Heart left ventricle (tissue), 16 donors: ENCODE data around the gene TNFRSF8. TPM values are rescaled to one million over a fixed set of nuclear protein-coding genes. Genes with fewer than 3 reads are reported as not detected.

Experiments
- ATAC-seq, 4 donors: fragments of 200-7000 bp; cut with Tn5 transposase; one replicate each; pipeline ENCODE4 v1.9.1; 2020 to 2022; ENCODE audit warnings: moderate library complexity in 4 of 4, mild to moderate bottlenecking in 3 of 4, moderate number of reproducible peaks in 1 of 4
- DNase-seq, 5 donors: peaks; one replicate each; pipeline ENCODE4 v3.0.0-alpha.2; 2020
- H3K27ac ChIP-seq, 12 donors: fragments of 200-600 bp; sonication (generic) in 4 of 12; one replicate each; pipeline versions ENCODE4 v1.5.0 to v1.8.0; 2016 to 2022; ENCODE audit warnings: mild to moderate bottlenecking in 2 of 12
- H3K27me3 ChIP-seq, 9 donors: fragments of 200-600 bp; sonication (generic) in 2 of 9; one replicate each; pipeline versions ENCODE4 v1.5.1 to v1.8.0; 2016 to 2022; ENCODE audit warnings: mild to moderate bottlenecking in 3 of 9
- H3K36me3 ChIP-seq, 9 donors: fragments of 200-600 bp; sonication (generic) in 2 of 9; one replicate each; pipeline versions ENCODE4 v1.5.0 to v1.8.0; 2018 to 2022; ENCODE audit warnings: mild to moderate bottlenecking in 2 of 9
- H3K4me1 ChIP-seq, 12 donors: fragments of 200-600 bp; sonication (generic) in 4 of 12; one replicate each; pipeline versions ENCODE4 v1.5.0 to v1.8.0; 2016 to 2022; ENCODE audit warnings: mild to moderate bottlenecking in 3 of 12
- H3K4me3 ChIP-seq, 12 donors: fragments of 200-600 bp; sonication (generic) in 4 of 12; one replicate each; pipeline versions ENCODE4 v1.5.0 to v1.8.0; 2017 to 2022; ENCODE audit warnings: mild to moderate bottlenecking in 9 of 12, moderate library complexity in 4 of 12
- H3K9me3 ChIP-seq, 12 donors: fragments of 200-600 bp; sonication (generic) in 4 of 12; one replicate each; pipeline versions ENCODE4 v1.5.0 to v1.8.0; 2016 to 2022; ENCODE audit warnings: mild to moderate bottlenecking in 1 of 12
- POLR2A ChIP-seq, 2 donors: fragments of 450-650 bp; IDR thresholded peaks; one replicate each; pipeline ENCODE4 v1.6.1; 2017; ENCODE audit warnings: antibody characterized with exemption in 2 of 2, mild to moderate bottlenecking in 2 of 2, moderate library complexity in 2 of 2
- WGBS, 4 donors: extraction: QIAGEN DNeasy Blood & Tissue Kit in 2 of 4; methylation state at CpG; one replicate each; pipeline versions ENCODE4 v1.1.5 to v1.1.7; 2013 to 2018; 5-methylcytosine and 5-hydroxymethylcytosine counted together
- intact Hi-C, 10 donors: fragments of 100-400 bp; cut with DNase I; formaldehyde crosslinking; loops; one replicate each; pipeline versions ENCODE4 v1.11.1 to v1.14.2; 2022
- polyA plus RNA-seq, 2 donors: library from polyadenylated mRNA; stranded (reverse); fragments of 200-250 nt; gene quantifications; one replicate each; pipeline ENCODE4 v1.2.3, GENCODE V29; 2013
- total RNA-seq, 9 donors: library from RNA; depleted of rRNA in 2 of 9; stranded (reverse); fragments of >200 nt in 2 of 9; fragmentation: NEBNext Ultra II Directional in 3 of 9; extraction: Animal tissue kit (Norgen Biotek cat#: 25700) in 3 of 9; gene quantifications; one replicate each; pipeline versions ENCODE4 v1.1.0 to v1.2.4, GENCODE V29; 2016 to 2023
- TF ChIP-seq, protein P1 (sequence below), 12 donors: fragments of 200-600 bp; sonication (generic) in 4 of 12; IDR thresholded peaks; one replicate each; pipeline versions ENCODE4 v1.5.0 to v1.8.0; 2018 to 2022; ENCODE audit warnings: antibody characterized with exemption in 12 of 12, mild to moderate bottlenecking in 5 of 12
- donor health status: ischemic (EF 13 %, LVEDD 7.1; RV severe dilation, severe dysfunction).
- donor health status: healthy with polysubstance abuse.
- donor health status: DM: no; HTN: yes; CAD: no.
- donor health status: DM: no; HTN: no; CAD: no.
- donor health status: ischemic (EF 25% LVEDD 6.9; RV normal size, moderate dysfunction).
- donor health status: ischemic (EF 25% LVEDD 5.7; RV mildly dilated, moderate dysfunction).
- donor health status: healthy.
- donor health status: DM: yes; HTN: yes; CAD: no.
- donor health status: ischemic (EF 35%, LVEDD 5.7; RV mildly dilated, moderate dysfunction).
- donor health status: nonischemic (EF 11% LVEDD 7.7; RV severe dilation, severe dysfunction).
- donor health status: DM: yes; HTN: yes; CAD: no.
- donor health status: PGD.
- donor health status: ischemic (EF 29% LVEDD 5.4; RV normal size, mild dysfunction).
- donor health status: nonischemic (EF 23%, LVEDD 6.1; RV moderate dilation, normal function).

Gene TNFRSF8
- total and polyA plus RNA-seq, 11 donors, result 0.51 to 4.5 (median 0.76) TPM

DNA sequence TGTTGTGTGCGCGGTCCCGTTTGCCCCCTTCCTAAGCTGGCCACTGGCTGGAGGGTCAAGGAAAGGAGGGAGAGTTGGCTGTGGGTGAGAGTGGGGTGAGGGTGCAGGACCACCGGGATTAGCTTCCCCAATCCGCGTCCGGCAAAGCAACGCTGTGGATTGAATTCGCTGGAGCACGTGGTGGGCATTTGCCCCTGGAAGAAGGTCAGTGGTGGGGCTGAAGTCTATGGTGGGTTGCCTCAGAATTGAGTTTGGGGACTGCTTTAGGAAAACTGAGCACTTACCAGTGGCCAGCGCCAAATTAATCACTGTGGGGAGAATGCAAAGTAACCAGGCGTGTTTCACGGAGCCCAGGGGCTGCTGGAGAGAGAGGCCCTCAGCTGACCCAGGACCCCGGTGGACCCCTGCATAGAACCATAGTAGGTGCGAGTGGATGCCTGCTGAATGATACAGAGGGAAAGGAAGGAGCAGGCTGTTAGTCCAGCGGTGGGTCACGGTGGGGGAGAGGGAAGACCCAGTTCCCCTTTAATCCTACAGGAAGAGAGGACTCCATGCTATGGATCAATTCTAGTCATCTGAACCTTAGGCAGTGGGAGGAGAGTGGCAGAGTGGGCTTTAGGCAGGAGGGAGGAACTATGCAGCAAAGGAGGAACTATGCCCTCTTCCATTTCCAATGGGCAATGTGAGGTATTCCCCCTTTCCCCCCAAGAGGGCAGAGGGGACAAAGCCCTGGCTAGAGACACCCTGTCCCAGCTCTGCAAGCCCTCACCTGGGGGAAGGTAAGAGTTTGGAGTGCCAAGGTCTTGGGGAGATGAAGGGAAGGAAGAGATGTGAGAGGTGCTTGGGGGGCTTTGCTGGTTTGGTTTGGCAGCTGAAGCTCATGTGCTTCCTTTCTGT is 1.2 kb downstream of the TNFRSF8 start:
- peaks cover 16 to 61% (median 50%) of the 10 kb centered on the region in 9 donors for H3K27me3 ChIP-seq
- H3K4me1 ChIP-seq, result peaks cover 0 to 17% (median 8%) of the 10 kb centered on the region in 12 donors
- ATAC-seq (no peak), DNase-seq (no peak)
- intact Hi-C loops, result no loop called here
- no peak for TF ChIP-seq POLR2A (IDR thresholded peaks at IDR 0.05)
- TF ChIP-seq, protein P1, sequence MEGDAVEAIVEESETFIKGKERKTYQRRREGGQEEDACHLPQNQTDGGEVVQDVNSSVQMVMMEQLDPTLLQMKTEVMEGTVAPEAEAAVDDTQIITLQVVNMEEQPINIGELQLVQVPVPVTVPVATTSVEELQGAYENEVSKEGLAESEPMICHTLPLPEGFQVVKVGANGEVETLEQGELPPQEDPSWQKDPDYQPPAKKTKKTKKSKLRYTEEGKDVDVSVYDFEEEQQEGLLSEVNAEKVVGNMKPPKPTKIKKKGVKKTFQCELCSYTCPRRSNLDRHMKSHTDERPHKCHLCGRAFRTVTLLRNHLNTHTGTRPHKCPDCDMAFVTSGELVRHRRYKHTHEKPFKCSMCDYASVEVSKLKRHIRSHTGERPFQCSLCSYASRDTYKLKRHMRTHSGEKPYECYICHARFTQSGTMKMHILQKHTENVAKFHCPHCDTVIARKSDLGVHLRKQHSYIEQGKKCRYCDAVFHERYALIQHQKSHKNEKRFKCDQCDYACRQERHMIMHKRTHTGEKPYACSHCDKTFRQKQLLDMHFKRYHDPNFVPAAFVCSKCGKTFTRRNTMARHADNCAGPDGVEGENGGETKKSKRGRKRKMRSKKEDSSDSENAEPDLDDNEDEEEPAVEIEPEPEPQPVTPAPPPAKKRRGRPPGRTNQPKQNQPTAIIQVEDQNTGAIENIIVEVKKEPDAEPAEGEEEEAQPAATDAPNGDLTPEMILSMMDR (IDR thresholded peaks at IDR 0.05), result no peak
- WGBS, 4 donors, result 20 to 32% (median 23%) methylated on average over 14 to 17 of the region's 17 CpGs
- no peak overlapping the region for H3K27ac ChIP-seq
- peaks cover 0 to 4% (median 0%) of the 10 kb centered on the region in 12 donors for H3K9me3 ChIP-seq
- no peaks in the 10 kb centered on the region for H3K36me3 ChIP-seq
- H3K4me3 ChIP-seq, result no peak overlapping the region

GRCh38 chr1:12065872-12066271 is 2.8 kb downstream of the TNFRSF8 start:
- peaks cover 0 to 17% (median 8%) of the 10 kb centered on the region in 12 donors for H3K4me1 ChIP-seq
- H3K9me3 ChIP-seq, result no peaks in the 10 kb centered on the region
- intact Hi-C loops, result no loop called here
- H3K4me3 ChIP-seq, result no peak overlapping the region
- H3K27ac ChIP-seq, result no peak overlapping the region
- TF ChIP-seq, protein P1 (IDR thresholded peaks at IDR 0.05), result no peak
- TF ChIP-seq POLR2A (IDR thresholded peaks at IDR 0.05), result no peak
- peaks cover 16 to 64% (median 52%) of the 10 kb centered on the region in 9 donors for H3K27me3 ChIP-seq
- DNase-seq (peak in 1 of 5 donors; percentile 5), ATAC-seq (no peak)
- no peaks in the 10 kb centered on the region for H3K36me3 ChIP-seq
- WGBS, 4 donors, result 58 to 68% (median 64%) methylated on average over 6 of the region's 6 CpGs

- peaks cover 0 to 15% (median 7%) of the 10 kb centered on the region in 12 donors for H3K4me1 ChIP-seq
- ATAC-seq (peak in 3 of 4 donors; percentile 41 to 74 (median 49)), DNase-seq (peak in 2 of 5 donors; percentile 24 to 46)
- peaks cover 16 to 62% (median 48%) of the 10 kb centered on the region in 9 donors for H3K27me3 ChIP-seq
- H3K36me3 ChIP-seq, result no peaks in the 10 kb centered on the region
- intact Hi-C loops, result no loop called here
- H3K9me3 ChIP-seq, result no peaks in the 10 kb centered on the region
- peak overlapping the region in 4 of 12 donors; percentile 20 to 64 (median 34) for H3K27ac ChIP-seq
- TF ChIP-seq POLR2A (IDR thresholded peaks at IDR 0.05), result no peak
- TF ChIP-seq, protein P1 (IDR thresholded peaks at IDR 0.05), result no peak
- 37 to 51% (median 45%) methylated on average over 13 to 14 of the region's 14 CpGs for WGBS, 4 donors
- H3K4me3 ChIP-seq, result no peak overlapping the region
Observed at GRCh38 chr1:12067900-12068821, 5.1 kb downstream of the TNFRSF8 start.
